ENCODE measurements around the gene SMPD3. TPM values are rescaled to one million over a fixed set of nuclear protein-coding genes. Genes with fewer than 3 reads are reported as not detected.
A peak's percentile ranks its signal among the peaks of the same experiment; 100 is the strongest.

Gene SMPD3
- polyA plus RNA-seq, 5 donors: 1.9 to 4.4 (median 3.5) TPM

DNA sequence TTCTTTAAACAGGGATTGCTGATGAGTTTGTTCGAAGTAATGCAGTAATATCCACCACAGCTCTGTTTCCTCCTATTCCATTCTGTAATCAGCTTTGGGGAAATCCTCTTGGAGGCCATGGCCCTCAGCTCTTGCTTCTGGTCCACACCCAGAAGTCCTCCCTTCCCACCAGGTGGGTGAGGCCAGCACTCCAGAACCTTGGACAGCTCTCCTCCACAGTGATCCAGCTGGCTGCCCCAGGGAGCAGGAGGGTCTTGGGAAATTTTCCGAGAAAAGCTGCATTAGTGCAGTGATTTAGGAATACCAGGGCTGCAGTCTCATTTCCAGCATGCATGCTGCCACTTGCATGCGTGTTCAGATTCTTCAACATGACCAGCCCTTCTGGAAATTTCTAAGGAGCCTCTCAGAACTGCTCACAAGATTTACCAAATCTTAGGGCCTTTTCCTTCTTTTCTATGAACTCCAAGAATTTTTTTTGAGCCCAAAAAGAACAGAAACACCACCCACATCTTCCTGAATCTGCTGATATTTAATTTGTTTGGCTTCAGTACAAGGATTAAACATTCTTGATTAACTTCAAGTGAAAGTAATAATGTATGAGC lies 4.2 kb downstream of the SMPD3 start:
- DNase-seq: peak; percentile 30 to 45

DNA sequence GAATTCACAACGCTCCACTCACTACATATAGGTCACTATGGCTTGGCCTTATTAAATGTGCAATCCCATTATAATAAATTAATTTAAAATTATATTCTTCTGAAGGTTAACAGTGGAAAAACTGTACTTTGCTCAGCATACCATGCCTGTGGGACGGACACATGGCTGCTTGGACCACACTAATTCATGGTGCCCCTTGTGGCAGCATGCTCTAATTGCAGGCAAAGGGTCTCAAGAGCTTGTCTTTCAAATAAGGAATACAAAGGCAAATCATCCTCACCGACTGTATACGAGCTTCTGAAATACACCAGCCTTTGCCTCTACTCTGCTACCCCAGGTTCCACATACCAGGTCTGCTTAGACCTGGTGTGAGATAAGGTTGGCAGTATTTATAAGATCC lies 11.7 kb downstream of the SMPD3 start:
- no peak for DNase-seq

DNA sequence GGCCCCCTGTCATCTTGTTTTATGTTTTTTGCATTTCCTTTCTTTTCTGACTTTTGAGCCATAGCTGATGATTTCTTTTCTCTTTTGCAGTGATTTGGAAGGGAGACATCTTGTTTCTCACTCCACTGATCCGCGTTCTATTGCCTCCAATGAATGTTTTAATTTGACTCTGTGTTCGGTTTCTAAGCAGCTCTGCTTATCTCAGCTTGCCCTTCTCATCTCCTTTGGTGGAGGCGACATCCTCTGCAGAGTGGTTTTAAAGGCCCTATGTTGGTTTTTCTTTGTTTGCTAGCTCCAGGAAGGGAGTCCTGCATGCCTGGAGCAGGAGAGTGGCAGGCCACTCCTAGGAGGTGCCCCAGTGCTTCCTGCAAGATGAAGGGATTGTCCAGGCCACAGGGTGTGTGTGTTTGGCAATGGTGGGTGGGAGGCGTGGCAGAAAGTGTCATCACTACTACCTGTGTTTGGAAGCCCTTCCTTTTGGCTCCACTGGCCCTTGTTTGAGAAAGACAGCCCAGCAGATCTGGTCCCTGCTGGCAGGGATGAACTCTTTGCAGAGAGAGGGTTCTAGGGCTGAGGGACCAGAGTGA lies 13.6 kb downstream of the SMPD3 start:
- no peak for DNase-seq

DNA sequence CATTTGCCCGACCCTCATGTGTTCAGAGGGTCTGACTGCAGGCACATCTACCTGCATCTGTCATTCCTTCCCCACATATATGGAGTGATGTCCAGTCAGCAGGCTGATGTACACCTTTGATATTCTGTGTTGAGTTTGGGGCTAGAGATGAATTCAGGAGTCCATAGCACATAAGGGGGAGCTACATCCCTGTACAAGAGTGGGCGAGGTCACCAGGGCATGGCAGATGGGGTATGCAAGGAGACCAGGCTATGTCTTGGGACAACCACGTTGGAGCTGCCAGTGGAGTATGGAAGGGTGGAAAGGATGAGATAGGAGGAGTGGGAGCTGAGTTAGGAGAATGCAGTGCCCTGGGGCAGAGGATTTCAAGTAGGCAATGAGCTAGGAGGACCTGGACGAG lies 15.0 kb downstream of the SMPD3 start:
- DNase-seq: no peak

DNA sequence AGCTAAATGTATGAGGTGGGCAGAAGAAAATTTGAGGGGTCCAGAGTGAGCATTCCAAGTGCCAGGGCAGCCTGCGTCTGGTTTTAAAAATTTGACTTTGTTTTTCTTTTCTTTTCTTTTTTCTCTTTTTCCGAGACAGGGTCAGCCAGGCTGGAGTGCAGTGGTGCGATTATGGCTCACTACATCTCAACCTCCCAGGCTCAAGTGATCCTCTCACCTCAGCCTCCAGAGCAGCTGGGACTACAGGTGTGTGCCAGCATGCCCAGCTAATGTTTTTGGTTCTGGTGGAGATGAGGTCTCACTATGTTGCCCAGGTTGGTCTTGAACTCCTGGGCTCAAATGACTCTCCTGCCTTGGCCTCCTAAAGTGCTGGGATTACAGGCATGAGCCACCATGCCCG lies 15.6 kb downstream of the SMPD3 start:
- no peak for DNase-seq

DNA sequence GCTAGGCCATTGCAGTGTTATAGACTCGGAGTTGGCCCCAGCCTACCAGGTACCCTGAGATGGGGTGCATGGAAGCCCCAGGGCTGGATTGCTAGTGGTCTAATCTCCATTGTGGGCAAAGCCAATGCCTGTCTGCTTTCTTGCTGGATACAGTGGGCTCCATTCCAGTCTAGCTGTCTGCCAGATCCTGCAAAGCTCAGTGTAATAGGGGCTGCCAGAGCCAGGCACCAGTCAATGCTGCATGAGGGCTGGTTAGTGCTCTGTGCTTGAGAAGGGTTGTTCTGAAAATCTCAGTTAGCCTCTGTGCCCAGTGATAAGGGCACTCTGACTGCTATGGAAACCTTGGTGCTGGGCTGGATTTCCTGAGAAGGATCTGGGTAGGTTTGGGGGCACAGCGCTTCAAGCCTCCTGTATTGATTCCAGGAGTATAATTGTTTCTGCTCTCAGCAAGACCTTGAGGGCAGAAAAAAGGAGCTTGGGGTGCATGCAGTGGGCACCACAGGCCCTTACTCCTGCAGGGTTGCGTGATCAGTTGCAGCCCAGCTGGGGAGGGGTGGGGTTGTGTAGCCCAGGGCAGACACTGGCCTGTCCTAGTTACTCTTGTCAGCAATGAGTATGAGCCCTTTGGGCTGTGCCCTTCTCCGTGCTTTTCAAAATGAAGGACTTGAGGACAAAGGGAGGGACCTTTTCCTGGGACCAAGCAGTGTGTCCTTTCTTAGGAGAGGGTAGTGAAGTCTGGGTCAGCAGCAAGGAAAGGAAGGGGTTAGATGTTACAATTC lies 19.0 kb downstream of the SMPD3 start:
- no peak for DNase-seq

DNA sequence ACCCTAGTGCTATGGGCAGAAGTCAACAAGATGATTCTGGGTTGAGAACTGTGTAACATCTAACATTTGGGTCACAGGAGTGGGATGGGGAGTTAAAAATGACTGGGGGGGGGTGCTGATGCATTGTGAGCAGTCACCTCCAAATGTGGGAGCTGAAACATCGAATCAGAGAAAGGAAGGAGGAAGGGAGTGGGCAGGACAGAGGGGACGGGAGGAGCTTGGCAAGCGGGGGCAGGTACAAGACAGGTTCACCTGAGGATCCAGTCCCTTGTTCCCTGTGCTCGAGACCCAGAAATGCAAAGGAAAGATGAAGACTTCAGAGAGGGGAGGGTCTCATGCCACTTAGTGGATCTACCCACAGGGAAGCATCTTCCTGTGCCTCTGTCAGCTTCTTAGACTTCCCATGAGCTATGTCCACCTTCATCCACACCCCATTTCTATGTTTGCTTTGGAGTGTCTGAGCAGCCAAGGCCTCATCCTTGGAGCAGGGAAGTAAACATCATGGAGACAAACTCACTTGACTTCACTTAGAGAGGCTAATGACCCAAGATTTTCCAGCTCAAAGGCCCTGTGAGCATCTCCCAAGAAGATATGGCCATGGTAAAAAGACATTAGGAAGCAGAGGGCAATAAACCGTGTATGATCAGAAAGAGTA lies 20.5 kb downstream of the SMPD3 start:
- no peak for DNase-seq

DNA sequence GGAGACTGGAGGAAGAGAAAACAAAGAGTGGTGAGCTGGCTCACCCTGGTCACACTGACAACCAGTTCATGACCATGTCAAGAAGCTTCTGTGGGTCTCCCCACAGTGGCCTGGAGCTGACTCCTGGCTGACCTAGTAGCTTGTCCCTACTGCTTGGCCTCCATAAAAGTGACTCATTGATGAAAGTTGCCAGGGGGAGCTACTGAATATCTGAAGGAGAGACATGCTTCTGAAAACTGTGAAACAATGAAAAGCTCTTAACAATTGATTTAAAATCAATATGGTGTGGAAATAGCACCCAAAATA lies 22.0 kb downstream of the SMPD3 start:
- no peak for DNase-seq

DNA sequence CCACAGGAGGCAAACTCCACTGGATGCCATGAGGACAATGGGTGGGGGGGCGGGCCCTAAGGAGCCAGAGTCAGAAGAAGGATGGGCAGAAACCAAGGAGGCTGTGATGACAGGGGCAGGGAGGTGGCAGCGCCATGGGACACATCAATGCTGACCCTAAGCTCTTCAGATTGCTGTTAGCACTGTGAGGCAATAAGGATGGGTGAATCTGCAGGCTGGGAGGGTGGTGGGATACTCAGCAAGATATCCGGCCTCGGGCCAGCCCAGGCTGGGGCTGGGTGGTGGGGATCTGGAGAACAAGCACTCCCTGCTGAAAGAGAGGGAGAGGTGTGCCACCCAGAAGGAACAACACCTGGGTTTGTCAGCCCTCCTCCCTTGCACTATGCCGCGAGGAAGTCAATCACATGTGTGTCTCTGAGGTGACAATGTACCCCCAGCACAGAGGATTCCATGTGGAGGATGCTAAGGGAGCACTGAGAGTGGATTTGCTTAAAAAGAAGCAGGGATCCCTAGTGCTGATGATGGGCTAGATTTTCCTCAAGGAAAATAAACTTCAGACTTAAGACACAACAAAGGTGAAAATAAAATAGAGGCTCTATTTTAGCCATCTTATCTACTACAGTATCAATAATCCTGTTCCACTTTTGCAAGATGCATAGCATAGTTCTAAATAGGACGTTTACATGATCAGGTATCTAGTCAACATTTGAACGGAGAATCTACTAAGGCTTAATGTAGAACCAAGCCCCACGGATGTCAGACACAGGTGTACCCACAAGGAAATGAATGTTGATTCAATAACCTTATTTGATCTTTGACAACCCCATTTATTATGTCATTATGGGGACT lies 22.6 kb downstream of the SMPD3 start:
- DNase-seq: no peak

DNA sequence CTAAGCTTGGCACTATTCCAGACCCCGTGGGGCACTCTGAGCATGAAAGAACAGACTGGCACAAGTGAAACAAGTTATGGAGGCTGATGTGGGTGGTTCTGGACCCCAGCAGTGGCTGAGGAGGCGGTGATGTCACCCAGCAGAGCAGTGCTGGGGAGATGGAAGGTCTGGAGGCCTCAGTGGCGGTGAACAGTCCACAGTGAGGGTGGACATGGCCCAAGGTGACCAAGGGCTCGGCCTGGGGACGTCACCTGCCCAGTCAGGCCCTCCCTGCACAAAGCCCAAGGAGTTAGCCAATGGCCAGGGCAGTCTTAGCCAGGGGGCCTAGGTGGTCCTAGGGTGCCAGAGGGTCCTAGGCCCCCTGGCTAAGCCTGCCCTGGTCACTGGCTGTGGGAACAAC lies 24.5 kb downstream of the SMPD3 start:
- DNase-seq: no peak

DNA sequence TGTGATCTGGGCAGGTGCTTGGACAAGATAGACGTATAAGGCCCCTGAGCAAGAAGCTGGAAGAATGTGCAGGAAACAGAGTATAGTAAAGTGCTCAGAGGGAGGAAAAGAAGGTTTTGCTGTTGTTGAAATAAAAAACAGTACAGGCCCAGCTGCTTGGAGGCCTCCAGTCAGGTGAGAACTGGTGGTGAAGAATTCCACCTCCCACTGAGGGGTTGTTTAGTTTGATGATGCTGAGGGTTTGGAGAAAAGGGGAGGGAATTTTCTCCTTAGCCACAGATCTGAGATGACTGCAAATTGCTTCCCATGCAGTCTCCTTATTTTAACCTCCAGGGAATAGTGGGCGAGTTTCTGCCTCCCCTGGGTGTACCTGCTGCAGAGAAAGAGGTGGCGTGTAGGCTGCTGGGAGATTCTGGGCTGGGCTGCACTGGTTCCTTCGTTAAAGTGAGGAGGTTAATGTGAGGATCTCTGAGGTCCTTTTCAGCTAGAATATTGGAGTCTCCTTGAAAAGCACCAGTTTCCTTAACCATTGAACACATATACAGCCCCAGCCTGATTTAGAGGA lies 25.8 kb downstream of the SMPD3 start:
- no peak for DNase-seq

DNA sequence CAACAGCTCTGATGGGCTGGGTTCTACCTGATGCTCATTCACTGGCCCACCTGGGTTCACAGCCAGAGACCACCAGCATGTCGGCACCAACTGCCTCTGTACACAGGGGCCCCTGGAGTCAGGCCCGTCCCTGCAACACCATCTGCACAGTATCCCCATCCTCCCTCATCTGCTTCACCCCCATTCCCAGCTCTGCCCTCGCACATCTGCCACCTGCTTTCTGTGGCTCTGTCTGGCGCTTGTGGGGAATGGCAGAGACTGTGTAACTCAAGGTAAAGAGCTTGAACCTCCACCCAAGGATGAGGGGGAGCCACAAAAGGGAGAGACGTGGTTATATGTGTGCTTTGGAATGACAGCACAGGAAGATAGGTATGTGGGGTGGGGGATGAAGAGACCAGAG lies 27.2 kb downstream of the SMPD3 start:
- DNase-seq: no peak

DNA sequence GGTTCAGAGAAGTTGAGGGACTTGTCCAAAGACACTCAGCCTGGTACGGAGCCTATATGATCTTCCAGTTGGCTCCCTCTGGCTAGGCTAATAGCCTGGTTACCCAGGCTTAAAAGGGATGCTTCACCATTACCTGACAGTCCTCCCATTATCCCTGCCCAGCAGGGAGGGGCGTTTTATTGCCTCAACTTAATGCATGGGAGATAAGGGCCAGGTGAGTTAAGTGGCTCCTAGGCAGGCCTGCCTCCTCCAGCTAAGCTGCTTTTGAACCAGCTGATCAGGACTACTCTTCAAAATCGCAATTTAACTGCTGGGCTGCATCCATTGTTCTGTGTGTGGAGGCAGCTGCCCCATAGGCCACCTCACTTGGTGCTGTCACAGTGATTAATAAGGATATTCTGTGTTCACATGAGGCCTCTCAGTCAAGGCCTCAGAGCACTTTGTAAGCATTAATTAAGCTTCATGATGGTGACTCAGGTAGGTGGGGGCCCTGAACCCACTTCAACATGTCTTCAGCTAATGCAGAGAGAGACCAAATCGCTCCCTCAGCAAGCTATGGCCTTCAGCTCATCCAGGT lies 27.9 kb downstream of the SMPD3 start:
- DNase-seq: no peak

DNA sequence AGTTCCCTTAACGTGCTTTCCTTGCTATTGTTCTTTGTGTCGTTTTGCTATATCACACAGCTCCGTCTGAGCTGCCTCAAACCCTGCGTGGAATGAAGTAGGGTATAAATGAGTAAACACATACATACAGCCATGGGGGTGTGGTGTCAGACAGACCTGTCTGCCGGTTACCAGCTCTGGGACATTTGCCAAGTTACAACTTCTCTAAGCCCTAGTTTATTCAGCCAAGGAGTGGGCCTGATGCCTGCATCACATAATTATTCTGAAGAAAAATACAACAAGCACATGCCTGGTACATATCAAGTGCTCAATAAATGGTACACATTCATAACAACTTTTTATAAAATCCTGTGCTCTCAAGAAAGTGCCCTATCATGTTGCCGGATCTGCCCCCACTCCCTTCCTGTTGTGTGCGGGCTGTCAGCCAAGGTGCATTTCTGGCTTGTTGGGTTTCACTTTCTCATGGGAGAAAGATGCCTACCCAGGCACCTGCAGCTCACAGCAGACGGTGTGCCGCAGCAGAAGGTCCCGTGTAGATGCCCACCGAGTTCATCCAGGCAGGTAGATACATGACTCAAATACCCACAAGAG lies 30.5 kb downstream of the SMPD3 start:
- DNase-seq: no peak

DNA sequence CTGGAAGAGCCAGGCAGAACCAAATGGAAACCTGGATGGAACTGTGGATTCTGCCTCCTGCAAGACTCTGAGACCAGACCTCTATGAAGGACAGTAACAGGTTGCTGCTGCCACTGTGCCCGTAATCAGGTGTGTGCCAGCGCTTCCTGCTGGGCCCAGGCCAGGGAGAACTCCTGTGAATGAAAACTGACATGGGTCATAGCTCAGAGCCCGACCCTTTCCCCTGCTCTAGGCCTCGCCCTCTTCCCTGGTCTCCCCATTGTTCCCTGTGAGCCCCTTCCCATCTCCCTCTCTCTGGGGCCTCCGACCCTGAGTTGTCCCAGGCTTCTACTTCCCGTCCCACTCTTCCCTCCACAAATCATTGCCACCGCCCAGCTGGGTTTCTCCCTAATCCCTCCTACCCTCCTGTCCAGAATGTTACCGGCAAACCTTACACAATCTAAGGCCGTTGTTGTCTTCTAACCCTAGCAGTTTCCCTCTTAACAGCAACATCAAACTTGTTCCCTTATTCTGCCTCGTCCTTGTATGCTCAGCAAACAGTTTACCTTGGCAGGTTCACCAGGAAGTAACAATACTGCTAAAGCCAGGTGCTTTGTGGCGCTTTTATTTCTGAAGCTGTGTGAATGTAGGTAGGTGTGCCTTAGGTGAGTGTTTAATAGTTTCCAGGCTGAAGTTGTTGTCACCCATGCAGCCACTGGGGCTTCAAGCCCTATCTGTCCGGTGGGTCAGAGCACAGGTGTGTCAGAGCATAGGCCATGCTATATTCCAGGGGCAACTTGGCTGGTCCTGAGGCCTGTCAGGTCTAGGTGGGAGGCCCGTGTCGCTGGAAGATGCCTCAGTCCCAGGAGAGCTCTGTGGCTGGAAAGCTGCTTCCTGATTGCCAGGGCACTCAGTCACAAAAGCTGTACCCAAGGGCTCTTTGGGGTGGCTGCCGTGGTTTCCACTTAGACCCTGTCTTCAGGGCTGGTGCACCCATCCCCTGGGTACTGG lies 32.0 kb downstream of the SMPD3 start:
- DNase-seq: peak in 1 of 2 donors; percentile 41

DNA sequence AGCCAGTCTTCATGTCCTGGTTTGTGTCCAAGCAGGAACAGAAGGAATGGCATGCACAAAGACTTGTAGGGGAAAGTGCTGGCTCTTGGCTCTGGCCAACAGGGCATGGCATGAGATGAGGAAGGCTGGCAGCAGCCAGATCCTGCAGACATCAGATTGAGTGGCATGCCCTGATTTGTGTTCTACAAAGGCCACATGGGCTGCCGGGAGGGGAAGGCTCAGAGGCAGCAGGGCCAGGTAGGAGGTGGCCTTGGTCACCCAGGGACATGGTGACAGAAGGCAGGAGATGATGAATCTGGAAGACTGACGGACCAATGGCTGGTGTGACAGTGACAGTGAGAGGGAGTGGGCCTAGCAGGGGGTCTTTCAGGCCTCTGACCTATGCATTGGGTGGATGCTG lies 33.7 kb downstream of the SMPD3 start:
- no peak for DNase-seq

DNA sequence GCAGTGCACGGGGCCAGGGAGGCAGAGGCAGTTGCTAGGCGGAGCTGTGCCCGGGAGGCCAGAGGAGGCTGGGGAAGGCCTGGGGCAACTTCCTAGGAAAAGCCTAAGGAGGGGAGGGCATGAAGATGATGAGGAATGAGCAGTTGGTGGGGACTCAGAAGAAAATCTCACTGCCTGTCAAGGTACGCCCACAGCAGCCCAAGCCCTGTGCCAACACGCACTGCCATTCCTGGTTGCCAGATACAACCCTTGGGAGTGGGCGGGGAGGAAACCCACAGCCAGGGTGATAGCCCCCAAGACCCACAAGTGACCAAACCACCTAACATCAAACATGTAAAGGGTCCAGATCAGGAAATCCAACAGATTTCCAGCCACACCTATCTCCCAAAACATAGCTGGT lies 36.2 kb downstream of the SMPD3 start:
- DNase-seq: no peak

DNA sequence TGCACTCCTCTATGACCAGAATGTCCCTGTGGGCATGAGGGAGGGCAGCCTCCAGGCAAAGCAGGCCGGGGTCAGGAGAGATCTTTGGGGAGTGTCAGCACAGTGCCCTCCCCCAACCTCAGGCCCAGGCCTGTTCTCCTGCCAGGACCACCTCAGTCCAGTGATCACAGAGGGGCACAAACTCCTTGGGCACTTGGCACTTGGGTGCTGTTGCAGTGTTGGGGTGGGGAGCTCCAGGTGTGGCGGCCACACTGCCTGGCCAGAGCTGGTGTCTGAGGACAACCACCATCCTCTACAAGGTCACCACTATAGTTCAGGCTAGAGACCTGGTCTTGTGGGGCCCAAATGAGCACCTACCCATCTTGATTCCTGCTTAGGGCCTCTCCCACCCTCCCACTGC lies 37.2 kb downstream of the SMPD3 start:
- no peak for DNase-seq

DNA sequence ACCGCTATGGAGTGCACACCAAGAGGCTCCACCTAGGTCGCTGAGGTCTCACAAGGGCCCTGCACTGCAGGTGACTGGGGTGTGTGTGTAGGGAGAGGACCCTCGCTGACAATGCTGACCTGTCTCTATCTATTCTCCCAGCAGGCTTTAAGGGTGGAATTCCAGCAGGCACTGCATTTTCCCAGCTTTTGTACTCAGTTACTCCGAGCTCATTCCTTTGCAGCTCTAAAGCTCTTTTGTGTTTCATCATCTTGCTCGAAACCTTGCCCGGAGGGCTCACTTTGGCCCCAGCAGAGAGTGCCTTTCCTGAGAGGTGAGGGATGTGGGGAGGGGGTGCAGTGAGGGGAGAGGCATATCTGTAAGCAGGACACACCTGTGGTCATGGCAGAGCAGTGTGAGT lies 39.3 kb downstream of the SMPD3 start:
- DNase-seq: no peak

DNA sequence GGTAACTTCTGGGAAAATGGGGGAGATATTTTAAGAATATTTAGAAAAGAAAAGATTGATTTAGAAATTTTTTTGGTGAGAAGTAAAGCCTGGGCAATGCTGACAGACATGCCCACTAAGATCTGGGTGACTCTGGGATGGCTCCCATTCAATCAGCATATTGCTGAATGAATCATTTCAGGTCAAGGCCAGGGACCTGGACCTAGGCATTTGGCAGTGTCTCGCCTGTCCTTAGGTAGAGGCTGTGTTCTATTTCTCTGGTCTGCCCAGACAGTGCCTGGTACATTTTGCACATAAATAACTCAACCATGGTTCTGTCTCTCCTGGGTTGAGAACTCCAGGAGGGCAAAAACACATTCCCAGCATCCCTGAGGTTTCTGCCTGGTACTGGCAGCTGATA lies 39.9 kb downstream of the SMPD3 start:
- DNase-seq: no peak
